Spleen (tissue), 11 donors: ENCODE data around the gene RPRD1B. TPM values are rescaled to one million over a fixed set of nuclear protein-coding genes. Genes with fewer than 3 reads are reported as not detected.

Experiments
- DNase-seq: peaks from one replicate; pipeline ENCODE4 v3.0.0-alpha.2; 2020
- H3K27ac ChIP-seq, 8 donors: fragments of 200-600 bp; sonication (generic) in 7 of 8; 1 replicate in 4 of 8; 2 replicates in 4 of 8; pipeline versions ENCODE4 v1.5.0 to v1.8.0; 2016 to 2021; ENCODE audit warnings: inconsistent platforms in 4 of 8, mild to moderate bottlenecking in 4 of 8, moderate library complexity in 1 of 8
- H3K27me3 ChIP-seq, 7 donors: fragments of 200-600 bp; sonication (generic) in 6 of 7; replicated peaks in 1 of 7; 1 replicate in 4 of 7; 2 replicates in 3 of 7; pipeline versions ENCODE4 v1.5.0 to v1.8.0; 2016 to 2021; ENCODE audit warnings: inconsistent platforms in 3 of 7, mild to moderate bottlenecking in 1 of 7
- H3K36me3 ChIP-seq, 6 donors: fragments of 200-600 bp; sonication (generic) in 5 of 6; 1 replicate in 4 of 6; 2 replicates in 2 of 6; pipeline versions ENCODE4 v1.5.0 to v1.8.0; 2016 to 2021; ENCODE audit warnings: inconsistent platforms in 2 of 6
- H3K4me1 ChIP-seq, 6 donors: fragments of 200-600 bp; sonication (generic) in 5 of 6; 1 replicate in 3 of 6; 2 replicates in 3 of 6; pipeline versions ENCODE4 v1.5.0 to v1.8.0; 2016 to 2021; ENCODE audit warnings: inconsistent platforms in 3 of 6
- H3K4me3 ChIP-seq, 8 donors: fragments of 200-600 bp; sonication (generic) in 7 of 8; 1 replicate in 4 of 8; 2 replicates in 4 of 8; pipeline versions ENCODE4 v1.5.0 to v1.8.0; 2016 to 2021; ENCODE audit warnings: inconsistent platforms in 4 of 8, mild to moderate bottlenecking in 4 of 8, moderate library complexity in 2 of 8
- H3K9me3 ChIP-seq, 8 donors: fragments of 200-600 bp; sonication (generic) in 7 of 8; 1 replicate in 4 of 8; 2 replicates in 4 of 8; pipeline versions ENCODE4 v1.5.0 to v1.8.0; 2016 to 2021; ENCODE audit warnings: inconsistent platforms in 4 of 8
- POLR2A ChIP-seq, 3 donors: fragments of 450-650 bp; IDR thresholded peaks; one replicate each; pipeline ENCODE4 v1.5.1; 2017; ENCODE audit warnings: antibody characterized with exemption in 3 of 3, mild to moderate bottlenecking in 1 of 3
- POLR2AphosphoS5 ChIP-seq, 3 donors: sonication (generic); formaldehyde crosslinking; IDR thresholded peaks; one replicate each; pipeline ENCODE4 v1.5.1; 2017; ENCODE audit warnings: antibody characterized with exemption in 3 of 3
- WGBS, 5 donors: extraction: QIAGEN DNeasy Blood & Tissue Kit in 3 of 5; methylation state at CpG; one replicate each; pipeline versions ENCODE4 v1.1.5 to v1.1.7; 2013 to 2018; 5-methylcytosine and 5-hydroxymethylcytosine counted together
- intact Hi-C: fragments of 100-400 bp; cut with DNase I; formaldehyde crosslinking; loops from one replicate; pipeline ENCODE4 v1.15.0; 2023; ENCODE audit warnings: low total_unique reads
- polyA plus RNA-seq, 3 donors: library from polyadenylated mRNA; stranded (reverse); fragments of 200-250 nt; gene quantifications; one replicate each; pipeline ENCODE4 v1.2.1, GENCODE V29; 2013
- small RNA-seq, 4 donors: library from RNA; depleted of rRNA; stranded (forward); fragments of <200 nt; gene quantifications; one replicate each; pipeline ENCODE3, GENCODE V24; 2016
- total RNA-seq, 7 donors: library from RNA; depleted of rRNA in 3 of 7; stranded (reverse); fragments of >200 nt in 3 of 7; fragmentation: NEBNext Ultra II Directional in 4 of 7; extraction: Animal tissue kit (Norgen Biotek cat#: 25700) in 4 of 7; gene quantifications; one replicate each; pipeline versions ENCODE4 v1.1.0 to v1.2.1, GENCODE V29; 2016 to 2021
- TF ChIP-seq, protein P1 (sequence below), 11 experiments: fragments of 200-600 bp in 7 of 11; fragments of 450-650 bp in 4 of 11; sonication (generic) in 4 of 11; IDR thresholded peaks in 8 of 11; conservative IDR thresholded peaks in 3 of 11; 1 replicate in 7 of 11; 2 replicates in 4 of 11; pipeline versions ENCODE4 v1.4.0 to v1.8.0; 2016 to 2021; ENCODE audit warnings: antibody characterized with exemption in 11 of 11, inconsistent platforms in 4 of 11, mild to moderate bottlenecking in 1 of 11
- donor health status: healthy with polysubstance abuse.
- donor health status: DM: no; HTN: no; CAD: no; lungs with moderate emphysema.
- donor health status: DM: no; HTN: no; CAD: no.
- donor health status: Bipolar disorder and iron deficiency.
- donor health status: healthy.
- donor health status: DM: no; HTN: no; CAD: no.
- donor health status: DM: yes; HTN: yes; CAD: no.

The RPRD1B gene
- total and polyA plus RNA-seq, 10 donors: 7.1 to 42.0 (median 31.2) TPM

DNA sequence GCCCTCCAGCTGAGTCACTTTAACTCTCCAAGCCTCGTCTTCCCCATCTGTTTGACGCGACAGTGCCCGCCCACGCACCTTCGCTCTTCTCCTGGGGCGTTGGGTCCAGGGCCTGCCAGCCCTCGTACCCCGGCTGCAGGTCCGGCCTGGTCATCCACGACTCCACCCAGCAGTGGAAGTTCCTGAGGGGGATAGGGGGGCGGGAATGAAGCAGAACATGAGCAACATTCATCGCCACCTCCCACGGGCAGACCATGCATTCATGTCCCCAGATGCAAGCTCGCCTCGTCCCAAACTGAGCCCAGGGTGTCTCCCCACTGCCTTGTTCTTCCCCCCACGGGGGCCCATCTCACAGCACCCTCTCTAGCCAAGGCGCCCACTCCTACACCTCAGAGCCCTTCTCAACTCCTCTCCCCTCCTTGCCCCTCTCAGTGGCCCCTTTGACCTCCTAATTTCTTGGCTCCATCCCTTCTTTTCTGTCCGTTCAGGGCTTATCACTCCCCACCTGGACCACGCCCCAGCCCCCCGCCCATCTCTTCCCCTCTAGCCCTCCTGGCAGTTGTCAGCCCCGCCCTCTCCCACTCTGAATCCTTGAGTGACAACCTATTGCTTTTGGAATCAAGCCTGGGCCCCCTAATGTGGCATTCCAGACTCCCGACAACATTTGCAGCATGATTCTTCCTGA lies 107.8 kb downstream of the RPRD1B start:
- peaks cover 33 to 71% (median 50%) of the 10 kb centered on the region in 6 donors for H3K4me1 ChIP-seq
- peak; percentile 70 for DNase-seq
- no peaks in the 10 kb centered on the region for H3K9me3 ChIP-seq
- no peak for TF ChIP-seq POLR2AphosphoS5 (IDR thresholded peaks at IDR 0.05)
- TF ChIP-seq, protein P1, sequence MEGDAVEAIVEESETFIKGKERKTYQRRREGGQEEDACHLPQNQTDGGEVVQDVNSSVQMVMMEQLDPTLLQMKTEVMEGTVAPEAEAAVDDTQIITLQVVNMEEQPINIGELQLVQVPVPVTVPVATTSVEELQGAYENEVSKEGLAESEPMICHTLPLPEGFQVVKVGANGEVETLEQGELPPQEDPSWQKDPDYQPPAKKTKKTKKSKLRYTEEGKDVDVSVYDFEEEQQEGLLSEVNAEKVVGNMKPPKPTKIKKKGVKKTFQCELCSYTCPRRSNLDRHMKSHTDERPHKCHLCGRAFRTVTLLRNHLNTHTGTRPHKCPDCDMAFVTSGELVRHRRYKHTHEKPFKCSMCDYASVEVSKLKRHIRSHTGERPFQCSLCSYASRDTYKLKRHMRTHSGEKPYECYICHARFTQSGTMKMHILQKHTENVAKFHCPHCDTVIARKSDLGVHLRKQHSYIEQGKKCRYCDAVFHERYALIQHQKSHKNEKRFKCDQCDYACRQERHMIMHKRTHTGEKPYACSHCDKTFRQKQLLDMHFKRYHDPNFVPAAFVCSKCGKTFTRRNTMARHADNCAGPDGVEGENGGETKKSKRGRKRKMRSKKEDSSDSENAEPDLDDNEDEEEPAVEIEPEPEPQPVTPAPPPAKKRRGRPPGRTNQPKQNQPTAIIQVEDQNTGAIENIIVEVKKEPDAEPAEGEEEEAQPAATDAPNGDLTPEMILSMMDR (IDR thresholded peaks at IDR 0.05 in 8 of 11, conservative IDR thresholded peaks at IDR 0.05 in 3 of 11): no peak
- no peak for TF ChIP-seq POLR2A (IDR thresholded peaks at IDR 0.05)
- no peaks in the 10 kb centered on the region for H3K27me3 ChIP-seq
- H3K27ac ChIP-seq: peak overlapping the region in 4 of 8 donors; percentile 8 to 61 (median 33)
- H3K4me3 ChIP-seq: no peak overlapping the region
- peaks cover 0 to 45% (median 7%) of the 10 kb centered on the region in 6 donors for H3K36me3 ChIP-seq
- WGBS, 5 donors: 80 to 87% (median 86%) methylated on average over 23 of the region's 23 CpGs
- intact Hi-C loops: no loop called here

Small RNA genes within 50 kb of the gene (small RNA-seq; reads per million reads assigned to genes)
- 0 reads per million in 4 donors for gene RN7SL237P

Other genes starting within 250 kb of the RPRD1B start
- gene VSTM2L, start 130.6 kb upstream of the RPRD1B start, total RNA-seq: 10 to 100 TPM; 12.9 to 88.7 (median 34.9) TPM
- 10 to 100 TPM in 1 of 3 donors, 1 to 10 TPM in 2; 1.7 to 13.5 (median 2.9) TPM for gene VSTM2L, start 130.6 kb upstream of the RPRD1B start, polyA plus RNA-seq
- 10 to 100 TPM; 17.7 to 25.2 (median 21.3) TPM for gene TTI1, start 290 bp upstream of the RPRD1B start, total RNA-seq
- gene TTI1, start 290 bp upstream of the RPRD1B start, polyA plus RNA-seq: 1 to 10 TPM; 5.9 to 8.6 (median 6.5) TPM
- 100 to 1,000 TPM in 1 of 7 donors, 10 to 100 TPM in 6; 60.2 to 167 (median 87.6) TPM for gene TGM2, start 131.5 kb downstream of the RPRD1B start, total RNA-seq
- gene TGM2, start 131.5 kb downstream of the RPRD1B start, polyA plus RNA-seq: 10 to 100 TPM in 2 of 3 donors, 1 to 10 TPM in 1; 9.3 to 35.3 (median 19.8) TPM
- gene KIAA1755, start 227.0 kb downstream of the RPRD1B start, total RNA-seq: 1 to 10 TPM in 6 of 7 donors, under 1 TPM in 1; 0.51 to 5.3 (median 3.5) TPM
- 1 to 10 TPM; 4.6 to 7.3 (median 4.8) TPM for gene KIAA1755, start 227.0 kb downstream of the RPRD1B start, polyA plus RNA-seq